Heart left ventricle (tissue), 13 donors: Measurements from ENCODE around the gene INSIG2.

Source experiments
- CTCF ChIP-seq, 12 donors: fragments of 200-600 bp; sonication (generic) in 4 of 12; IDR thresholded peaks; one replicate each; pipeline versions ENCODE4 v1.5.0 to v1.8.0; 2018 to 2022; ENCODE audit warnings: antibody characterized with exemption in 12 of 12, mild to moderate bottlenecking in 5 of 12
- POLR2A ChIP-seq, 2 donors: fragments of 450-650 bp; IDR thresholded peaks; one replicate each; pipeline ENCODE4 v1.6.1; 2017; ENCODE audit warnings: antibody characterized with exemption in 2 of 2, mild to moderate bottlenecking in 2 of 2, moderate library complexity in 2 of 2
- donor health status: ischemic (EF 13 %, LVEDD 7.1; RV severe dilation, severe dysfunction).
- donor health status: DM: no; HTN: yes; CAD: no.
- donor health status: DM: no; HTN: no; CAD: no.
- donor health status: ischemic (EF 25% LVEDD 6.9; RV normal size, moderate dysfunction).
- donor health status: ischemic (EF 25% LVEDD 5.7; RV mildly dilated, moderate dysfunction).
- donor health status: ischemic (EF 35%, LVEDD 5.7; RV mildly dilated, moderate dysfunction).
- donor health status: nonischemic (EF 11% LVEDD 7.7; RV severe dilation, severe dysfunction).
- donor health status: DM: yes; HTN: yes; CAD: no.
- donor health status: PGD.
- donor health status: ischemic (EF 29% LVEDD 5.4; RV normal size, mild dysfunction).
- donor health status: nonischemic (EF 23%, LVEDD 6.1; RV moderate dilation, normal function).

- no peak for TF ChIP-seq POLR2A (IDR thresholded peaks at IDR 0.05)
- no peak for TF ChIP-seq CTCF (IDR thresholded peaks at IDR 0.05)
These were observed 7.3 kb downstream of the INSIG2 start for GRCh38 chr2:118095610-118096009.
